HuH-7 (cell line): ENCODE data around the gene GADL1.

Experiments
- DNase-seq: peaks from one replicate; pipeline ENCODE4 v3.0.0; 2011; ENCODE audit warnings: low spot score

Gene GADL1

GRCh38 chr3:30754426-30754825, 140.0 kb downstream of the GADL1 start:
- no peak for DNase-seq

DNA sequence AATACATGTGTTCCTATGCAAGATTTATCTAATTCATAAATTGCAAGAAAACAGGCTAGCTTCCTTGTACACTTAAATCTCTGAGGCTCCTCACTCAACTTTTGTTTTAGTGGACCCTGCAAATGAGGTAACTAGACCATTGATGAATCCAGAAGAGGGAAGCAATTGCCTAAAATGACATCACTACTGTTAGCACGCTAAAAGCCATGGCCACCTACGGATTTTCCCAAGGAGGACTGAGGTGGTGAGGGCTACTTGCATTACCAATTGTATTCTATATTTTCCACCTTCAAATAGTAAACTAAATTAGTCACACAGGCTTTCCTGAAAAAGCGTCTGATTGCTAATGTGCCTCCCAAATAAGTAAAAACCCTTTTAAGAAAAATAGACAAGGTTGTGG, 140.7 kb downstream of the GADL1 start:
- no peak for DNase-seq

DNA sequence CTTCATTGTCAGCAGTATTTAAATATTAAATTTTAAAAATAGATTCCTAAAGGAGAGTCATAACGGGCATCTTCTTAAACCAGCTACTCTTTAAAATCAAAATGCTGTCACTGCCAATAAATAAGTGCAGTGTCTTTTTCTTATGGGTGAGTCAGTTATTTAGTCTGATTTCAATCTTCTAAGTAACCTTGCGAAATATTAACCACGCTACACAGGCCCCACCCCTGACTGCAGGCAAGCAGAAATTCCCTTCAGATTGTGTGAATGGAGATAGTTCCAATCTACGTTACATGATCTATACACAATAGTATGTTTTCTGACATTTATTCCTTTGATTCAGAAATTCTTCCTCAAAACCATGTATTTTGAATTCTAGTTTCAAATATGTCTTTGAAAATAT, 141.5 kb downstream of the GADL1 start:
- DNase-seq, result peak; percentile 43

DNA sequence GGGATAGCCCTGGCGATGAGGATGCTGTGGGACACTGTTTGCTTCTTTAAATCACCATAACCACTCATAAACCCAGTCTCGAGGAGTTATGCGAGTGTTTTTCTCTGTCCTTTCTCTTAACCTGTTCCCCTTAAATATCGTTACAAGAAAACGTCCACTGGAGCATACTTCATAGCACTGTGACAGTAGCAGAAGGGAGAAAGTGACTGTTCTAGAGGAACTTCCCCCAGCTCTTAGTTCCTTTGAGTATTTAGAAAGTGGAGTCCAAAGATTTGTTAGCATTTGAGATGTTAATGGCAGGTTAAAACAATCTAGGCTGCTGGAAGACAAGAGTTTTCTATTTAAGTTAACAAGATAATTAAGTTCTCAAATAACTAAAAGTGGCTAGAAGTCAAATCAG, 142.0 kb downstream of the GADL1 start:
- no peak for DNase-seq

- peak; percentile 15 for DNase-seq
These were observed 142.7 kb downstream of the GADL1 start for GRCh38 chr3:30751610-30752299.

DNA sequence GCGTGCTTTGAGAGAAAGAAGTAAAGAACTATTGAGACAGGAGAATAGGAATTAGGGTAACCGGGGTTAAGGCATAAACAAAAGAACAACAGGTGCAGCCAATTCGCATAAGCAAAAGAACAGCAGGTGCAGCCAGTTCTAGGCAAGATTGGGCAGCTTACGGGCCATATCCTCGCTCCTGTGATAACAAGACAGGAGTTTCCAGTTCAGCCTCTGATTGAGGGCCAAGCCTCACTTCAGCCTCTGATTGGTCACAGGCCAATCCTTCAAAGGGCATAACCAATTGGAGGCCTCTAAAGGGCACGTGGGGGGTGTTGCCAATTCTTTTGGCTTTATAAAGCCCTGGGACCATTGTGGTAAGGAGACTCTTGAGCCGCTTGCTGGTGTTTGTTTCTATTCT, 143.5 kb downstream of the GADL1 start:
- DNase-seq, result no peak

GRCh38 chr3:30749230-30749629, 145.2 kb downstream of the GADL1 start:
- no peak for DNase-seq

DNA sequence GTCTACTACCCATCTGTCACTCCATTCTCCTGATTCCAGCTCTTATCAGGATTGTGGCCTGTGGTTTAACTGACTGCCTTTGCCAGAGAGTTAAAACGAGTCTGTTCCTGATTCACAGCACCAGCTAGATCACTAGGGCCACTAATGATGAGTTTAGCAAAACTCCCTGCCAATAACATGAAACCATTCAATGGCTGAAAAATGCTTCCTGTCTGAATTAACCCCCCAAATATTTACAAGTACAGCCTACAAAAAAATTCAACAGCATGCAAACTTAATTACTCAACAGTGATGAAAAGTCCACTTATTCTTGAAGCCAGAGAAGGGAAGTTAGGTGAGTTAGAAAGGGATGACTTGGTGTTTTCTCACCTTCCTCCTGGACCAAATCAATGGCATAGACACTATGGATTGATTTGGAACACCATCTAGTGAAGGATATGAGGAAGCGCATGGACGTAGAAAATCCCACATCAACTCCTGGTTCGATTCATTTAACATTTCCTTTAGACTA, 146.6 kb downstream of the GADL1 start:
- peak; percentile 56 for DNase-seq

DNA sequence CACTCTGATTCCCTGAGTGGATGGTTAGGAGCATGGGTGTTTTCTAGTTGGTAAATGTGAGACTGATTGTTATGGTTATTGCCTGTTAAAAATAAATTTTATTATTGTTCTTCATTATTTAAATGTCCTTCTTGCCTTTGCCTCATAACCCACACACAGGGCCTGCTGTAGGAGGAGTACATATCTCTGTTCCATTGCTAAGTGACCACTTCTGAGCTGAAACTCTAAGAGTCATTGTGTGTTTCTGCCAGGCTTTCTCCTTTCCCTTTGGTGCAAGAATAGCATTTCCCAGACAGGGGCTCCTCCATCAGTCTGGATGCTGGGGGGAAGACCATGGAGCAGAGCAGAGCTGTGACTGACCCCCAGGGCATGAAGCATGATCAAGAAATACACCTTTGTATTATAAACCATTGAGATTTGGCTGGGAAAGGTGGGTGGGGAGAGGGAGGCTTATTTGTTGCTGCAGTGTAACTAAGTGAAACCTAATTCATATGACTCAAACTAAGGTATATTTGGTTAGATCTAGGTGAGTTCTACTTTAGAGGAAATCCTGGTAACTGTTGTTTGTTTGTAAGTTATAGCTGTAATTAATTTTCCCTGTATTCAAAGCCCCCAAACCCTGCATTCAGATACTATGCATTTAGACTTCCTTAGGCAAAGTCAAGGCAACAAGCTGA, 150.7 kb downstream of the GADL1 start:
- no peak for DNase-seq

DNA sequence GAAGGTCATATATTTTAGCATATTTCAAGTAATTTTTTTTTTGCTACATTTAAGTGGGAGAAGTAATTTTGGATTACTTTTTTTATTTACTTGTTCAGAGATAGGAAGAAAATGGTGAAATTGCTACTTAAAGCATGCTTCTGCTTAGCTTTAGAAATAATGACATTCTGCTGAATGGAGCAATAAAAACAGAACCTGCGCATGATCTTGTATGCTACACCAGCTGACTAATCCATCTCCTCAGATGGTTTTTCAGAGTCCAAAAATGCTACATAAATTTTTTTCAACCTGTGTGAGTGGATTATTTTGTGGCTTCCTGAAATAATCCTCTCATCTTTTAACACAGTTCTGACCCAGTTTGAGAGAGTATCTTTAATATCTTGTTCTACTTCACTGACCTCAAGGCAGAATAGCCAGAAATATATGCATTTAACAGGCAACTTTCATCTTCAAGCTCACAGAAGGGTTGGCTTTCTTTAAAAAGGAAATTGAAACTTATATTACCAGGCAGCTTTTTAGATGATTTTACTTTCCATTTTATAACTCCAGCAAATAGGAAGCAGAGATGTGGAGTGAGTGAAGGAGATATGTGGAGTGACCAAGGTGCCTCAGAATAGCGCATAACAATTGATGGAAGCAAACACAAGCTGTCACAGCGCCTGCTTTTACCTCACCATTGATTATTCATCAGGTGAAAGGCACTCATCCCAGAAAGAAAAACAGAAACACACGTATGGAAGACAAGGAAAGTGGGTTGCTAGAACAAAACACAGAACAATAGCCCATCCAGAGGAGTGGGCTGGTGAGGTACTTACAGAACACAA, 151.5 kb downstream of the GADL1 start:
- DNase-seq, result no peak

DNA sequence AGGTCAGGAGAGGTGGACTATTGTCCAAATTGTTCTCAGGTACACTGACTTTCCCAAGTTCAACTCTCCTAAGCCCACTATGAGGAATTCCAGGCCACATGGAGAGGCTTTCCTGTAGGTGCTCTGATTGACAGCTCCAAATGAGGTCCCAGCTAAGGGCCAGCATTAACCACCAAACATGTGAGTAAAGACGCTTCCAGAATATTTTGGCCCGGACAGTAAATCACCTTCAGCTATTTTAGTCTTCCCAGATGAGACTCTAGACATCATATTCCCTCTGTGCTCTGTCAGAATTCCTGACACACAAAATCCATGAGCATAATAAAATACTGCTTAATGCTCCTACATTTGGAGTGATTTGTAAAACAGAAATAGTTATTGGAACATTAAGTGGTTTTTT, 152.6 kb downstream of the GADL1 start:
- no peak for DNase-seq

GRCh38 chr3:30738605-30739004, 155.9 kb downstream of the GADL1 start:
- DNase-seq, result no peak

DNA sequence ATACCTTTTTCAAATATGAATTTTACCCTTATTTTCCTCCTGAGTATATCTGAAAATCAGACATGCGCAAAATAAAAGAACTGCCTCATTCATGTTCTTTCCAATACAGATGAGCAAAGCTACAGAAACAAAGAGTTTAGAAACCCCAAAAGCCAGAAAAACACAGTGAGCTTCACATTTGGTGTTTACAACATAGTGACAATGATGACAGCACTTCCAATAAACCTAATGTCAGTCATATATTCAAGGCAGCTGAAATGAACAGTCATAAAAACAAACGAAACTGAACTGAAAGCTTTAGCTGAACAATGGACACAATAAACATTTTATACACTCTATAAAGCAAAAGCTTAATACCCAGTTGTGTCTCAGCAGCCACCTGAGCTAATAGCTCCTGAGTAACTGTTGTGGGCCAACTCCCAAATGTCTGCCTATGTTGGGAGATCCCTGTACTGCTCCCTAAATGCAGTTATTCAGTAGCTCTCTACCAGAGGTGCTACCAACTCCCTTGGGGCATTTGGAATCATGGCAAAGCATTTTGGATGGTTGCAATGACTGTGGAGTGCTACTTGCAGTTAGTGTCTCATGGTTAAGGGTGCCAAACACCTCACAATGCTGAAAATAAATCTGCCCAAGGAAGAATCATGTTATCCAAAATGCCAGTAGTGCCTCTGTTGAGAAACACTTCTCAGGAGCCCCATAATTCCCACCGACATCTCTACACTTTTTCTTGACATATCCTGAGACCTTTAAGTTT, 156.5 kb downstream of the GADL1 start:
- no peak for DNase-seq

DNA sequence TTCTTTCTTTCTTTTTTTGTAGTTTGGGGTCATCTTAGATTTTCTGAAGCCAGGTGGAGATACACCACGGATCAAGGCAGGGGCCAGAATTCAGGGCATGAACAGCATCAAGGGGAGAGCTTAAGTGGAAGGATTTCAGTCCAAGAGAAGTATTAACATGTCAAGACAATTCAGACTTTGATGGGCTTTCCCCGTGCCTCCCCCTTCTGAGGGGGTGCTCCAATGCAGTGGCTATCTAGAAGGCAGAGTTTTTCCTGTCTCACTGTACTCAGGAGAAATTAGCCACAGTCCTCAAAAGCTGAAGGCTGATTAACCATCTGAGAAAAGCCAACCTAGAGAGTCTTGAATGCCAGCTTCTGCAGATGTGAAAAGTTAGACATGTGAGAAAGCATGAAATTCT, 160.8 kb downstream of the GADL1 start:
- no peak for DNase-seq

- no peak for DNase-seq
These were observed 161.3 kb downstream of the GADL1 start for GRCh38 chr3:30733209-30733608.

- no peak for DNase-seq
These were observed 163.5 kb downstream of the GADL1 start for GRCh38 chr3:30730967-30731366.

DNA sequence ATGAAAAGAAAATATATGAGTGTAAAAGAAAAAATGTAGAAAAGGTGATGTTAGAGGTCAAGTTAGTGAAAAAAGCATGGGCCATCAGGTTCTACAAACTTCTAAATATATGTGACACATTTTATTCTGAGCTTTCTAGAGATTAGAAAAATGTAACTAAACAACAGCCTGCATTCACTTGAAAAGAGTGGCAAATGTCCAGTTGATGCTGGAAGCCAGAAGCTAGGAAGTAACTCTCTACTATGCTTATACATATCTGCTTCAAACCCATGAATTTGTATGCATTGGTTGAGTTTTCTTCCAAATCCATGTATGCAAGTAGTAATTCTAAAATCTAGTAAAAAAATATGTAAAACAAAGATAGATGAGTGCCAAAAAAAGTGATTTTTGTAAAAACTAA, 164.5 kb downstream of the GADL1 start:
- DNase-seq, result no peak

DNA sequence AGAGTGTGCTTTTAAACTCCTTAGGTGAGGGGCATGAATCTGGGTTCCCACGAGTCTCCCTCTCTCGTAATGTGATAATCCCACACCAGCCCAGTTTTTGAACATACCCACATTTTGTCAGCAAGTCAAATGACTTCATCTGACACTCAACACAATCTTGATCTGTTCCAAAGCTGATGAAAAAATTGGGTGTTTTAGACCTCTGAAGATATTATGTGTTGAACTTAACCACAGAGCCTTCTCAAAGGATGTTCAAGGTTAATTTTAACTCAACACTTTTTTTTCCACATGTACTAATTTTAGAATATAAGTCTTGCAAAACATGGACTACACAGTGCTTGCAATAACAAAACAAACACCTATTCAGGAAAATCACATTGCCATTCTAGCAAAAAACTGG, 164.9 kb downstream of the GADL1 start:
- no peak for DNase-seq

DNA sequence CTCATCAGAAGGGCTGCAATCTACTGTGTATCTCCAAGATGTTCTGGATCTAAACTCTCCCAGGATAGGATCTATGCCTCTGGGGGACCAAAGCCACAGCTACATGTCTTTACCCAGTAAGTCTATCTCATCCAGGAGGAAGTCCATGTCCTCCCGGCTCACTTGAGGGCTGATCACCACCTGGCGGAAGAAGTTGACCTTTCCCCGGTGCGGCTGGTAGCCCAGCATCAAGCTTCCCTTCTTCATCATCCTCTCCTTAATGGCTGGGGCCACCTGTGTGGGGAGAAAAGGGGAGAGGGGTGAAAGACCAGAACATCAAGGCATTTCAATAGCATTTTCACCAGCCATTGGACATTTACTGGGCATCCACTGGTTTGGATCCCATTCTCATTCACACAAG, 166.3 kb downstream of the GADL1 start:
- no peak for DNase-seq

DNA sequence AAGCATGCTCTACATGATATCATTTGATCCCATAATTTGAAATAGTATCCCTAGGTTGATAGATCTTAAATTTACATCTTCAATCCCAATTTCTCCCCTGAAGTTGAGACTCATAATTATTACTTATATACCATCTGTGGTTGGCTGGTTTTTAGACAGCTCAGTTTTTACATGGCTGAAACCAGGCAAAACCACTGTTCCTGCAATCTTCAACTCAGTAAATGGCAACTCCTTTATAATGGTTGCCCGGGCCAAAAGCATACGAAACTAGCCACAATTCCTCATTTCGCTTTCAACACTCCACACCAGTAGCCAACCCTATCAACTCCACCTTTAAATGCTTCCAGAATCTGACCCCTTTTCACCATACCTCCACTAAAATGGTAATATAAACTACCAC, 169.6 kb downstream of the GADL1 start:
- DNase-seq, result no peak

DNA sequence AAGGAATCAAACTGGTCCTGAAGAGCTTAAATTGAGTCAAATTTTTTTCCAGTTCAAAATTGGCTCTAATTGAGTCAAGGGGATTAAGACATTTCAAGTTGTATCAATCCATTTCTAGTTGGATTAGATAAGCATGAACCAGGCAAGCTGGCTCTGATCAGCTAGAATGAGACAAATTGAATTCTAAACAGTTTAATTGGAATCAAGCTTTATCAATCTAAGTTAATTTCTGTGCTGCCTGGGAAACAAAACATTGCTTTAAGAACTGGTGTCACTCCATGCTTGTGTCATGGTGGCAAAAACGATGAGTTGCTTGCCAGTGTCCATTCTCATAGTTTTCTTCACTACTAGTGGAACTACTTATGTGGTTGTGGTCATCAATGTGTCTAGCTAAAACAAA, 171.2 kb downstream of the GADL1 start:
- no peak for DNase-seq

DNA sequence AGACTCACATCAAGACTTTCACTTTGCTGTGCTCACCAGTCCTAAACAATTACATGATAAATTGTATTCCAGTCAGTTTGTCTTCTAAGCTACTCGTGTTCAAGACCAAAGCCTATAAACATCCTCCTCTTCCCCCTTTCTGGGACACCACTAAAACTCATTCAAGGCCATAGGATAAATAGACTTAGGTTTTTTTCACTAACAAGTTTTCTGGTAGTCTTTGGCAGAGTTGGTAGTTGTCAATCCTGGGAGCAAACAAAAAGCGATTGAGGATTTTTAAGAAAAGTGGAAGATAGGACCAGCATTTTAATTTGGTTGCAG, 173.2 kb downstream of the GADL1 start:
- no peak for DNase-seq
